Measurements from ENCODE around the gene CEP89. TPM values are rescaled to one million over a fixed set of nuclear protein-coding genes. Genes with fewer than 3 reads are reported as not detected.

CEP89 gene
- total and polyA plus RNA-seq, 2 of the 4 experiments (the other 2 are of a cell fraction): 7.2 to 17.4 TPM

DNA sequence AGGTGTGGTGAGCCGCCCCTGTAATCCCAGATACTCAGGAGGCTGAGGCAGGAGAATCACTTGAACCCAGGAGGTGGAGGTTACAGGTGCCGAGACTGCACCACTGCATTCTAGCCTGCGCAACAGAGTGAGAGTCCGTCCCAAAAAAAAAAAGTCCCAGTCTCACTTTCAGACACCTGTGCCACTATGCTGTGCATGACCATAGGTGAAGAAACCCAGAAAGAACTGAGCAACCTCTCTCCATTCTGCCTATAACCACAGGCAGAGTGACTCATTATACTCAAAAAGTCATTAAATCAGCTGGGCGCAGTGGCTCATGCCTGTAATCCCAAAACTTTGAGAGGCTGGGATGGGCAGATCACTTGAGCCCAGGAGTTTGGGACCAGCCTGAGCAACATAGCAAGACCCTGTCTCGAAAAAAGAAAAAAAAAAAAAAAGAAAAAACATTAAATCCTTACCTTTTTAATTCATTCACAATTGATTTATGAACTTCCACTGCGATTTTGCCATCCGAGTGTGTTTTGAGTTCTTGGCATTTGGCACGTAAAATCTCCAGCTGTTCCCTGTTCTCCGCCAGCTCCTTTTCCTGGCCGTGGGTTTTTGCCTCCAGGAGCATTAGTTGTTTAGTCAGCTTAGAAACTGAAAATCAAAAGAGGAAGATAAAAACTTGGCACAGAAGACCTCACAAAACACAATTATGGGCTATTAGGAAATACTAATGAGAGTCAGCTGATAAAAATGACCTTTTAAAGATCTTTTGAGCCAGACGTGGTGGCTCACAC is 56.7 kb downstream of the CEP89 start (continued):
- TF ChIP-seq POLR2A (IDR thresholded peaks at IDR 0.05; ENCODE audit: low read depth, low read length): no peak

GRCh38 chr19:32911467-32911866 is 60.3 kb downstream of the CEP89 start:
- H3K4me2 ChIP-seq (ENCODE audit: low read depth, low read length): no peak overlapping the region
- 0 out of 2 replicates have a peak, but pooled peaks cover 2% of the 10 kb centered on the region for H3K9me1 ChIP-seq (ENCODE audit: insufficient read depth, low read length)
- BruUV-seq (replicated peaks): no TSS peak
- no peak overlapping the region for H2BK120ac ChIP-seq (ENCODE audit: low read depth, low read length)
- no peak overlapping the region for H3K18ac ChIP-seq (ENCODE audit: low read depth, low read length)
- WGBS, 2 experiments (ENCODE audit: extremely low coverage in 2 of 2, insufficient read length in 1 of 2): no CpG with 5 or more reads among the region's 4 CpGs
- H3K36me3 ChIP-seq (ENCODE audit: control insufficient read depth, insufficient read depth, low read length): peaks cover 28% of the 10 kb centered on the region
- no peak overlapping the region for H3K9ac ChIP-seq (ENCODE audit: low read depth, low read length)
- in situ Hi-C loops (cut with MboI; ENCODE audit: low sequenced_read_pairs) (no loop called here), dilution Hi-C loops (cut with HindIII; ENCODE audit: low sequenced_read_pairs, unreplicated experiment) (no loop called here), intact Hi-C loops (cut with micrococcal nuclease) (no loop called here)
- ChIA-PET CTCF (no interaction called here), POLR2A (ENCODE audit: unreplicated experiment) (no interaction called here)
- H3K4me3 ChIP-seq (ENCODE audit: insufficient read depth, low read depth, low read length): no peak overlapping the region
- no peaks in the 10 kb centered on the region for H3K4me1 ChIP-seq (ENCODE audit: control insufficient read depth, insufficient read depth, low read length)
- no peaks in the 10 kb centered on the region for H3K9me3 ChIP-seq (ENCODE audit: control insufficient read depth, insufficient read depth, low read length)
- no peak overlapping the region for H2BK20ac ChIP-seq (ENCODE audit: low read depth, low read length)
- H4K8ac ChIP-seq (ENCODE audit: low read depth in 2 of 2, low read length in 2 of 2): no peak overlapping the region
- no peak overlapping the region for H2AK9ac ChIP-seq (replicated peaks; ENCODE audit: low read depth, low read length, poor library complexity)
- no peak overlapping the region for H4K5ac ChIP-seq (ENCODE audit: low read depth, low read length)
- H4K20me1 ChIP-seq (ENCODE audit: insufficient read depth, low read length): no peaks in the 10 kb centered on the region
- no peaks in the 10 kb centered on the region for H3K79me1 ChIP-seq (ENCODE audit: low read depth in 1 of 2, low read length in 2 of 2)
- H4K91ac ChIP-seq (ENCODE audit: insufficient read depth, low read depth, low read length): no peak overlapping the region
- no peak overlapping the region for H3K56ac ChIP-seq (ENCODE audit: extremely low read depth, insufficient read depth, low read length)
- H2AK5ac ChIP-seq (ENCODE audit: low read depth, low read length): no peak overlapping the region
- H3K4ac ChIP-seq (ENCODE audit: low read depth, low read length): no peak overlapping the region
- no peak overlapping the region for H3K14ac ChIP-seq (replicated peaks; ENCODE audit: low read depth, low read length)
- H3K27ac ChIP-seq (ENCODE audit: insufficient read depth, low read length): no peak overlapping the region
- no peaks in the 10 kb centered on the region for H3K27me3 ChIP-seq (ENCODE audit: control insufficient read depth, insufficient read depth, low read length)
- no peak overlapping the region for H3K23ac ChIP-seq (ENCODE audit: low read depth, low read length)
- DNase-seq: no peak
- no peak for ATAC-seq (ENCODE audit: low read depth)
- no peak overlapping the region for H2BK15ac ChIP-seq (ENCODE audit: low read depth, low read length)
- no peak overlapping the region for H2BK5ac ChIP-seq (ENCODE audit: low read depth, low read length, poor library complexity, severe bottlenecking)
- no peak overlapping the region for H2AFZ ChIP-seq (replicated peaks; ENCODE audit: low read length, poor library complexity)
- TF ChIP-seq RAD21 (IDR thresholded peaks at IDR 0.05; ENCODE audit: low read length): no peak
- no peak for TF ChIP-seq NFE2L2 (IDR thresholded peaks at IDR 0.05; ENCODE audit: low read depth, low read length)
- TF ChIP-seq MAZ (IDR thresholded peaks at IDR 0.05; ENCODE audit: borderline replicate concordance, low read depth, low read length): no peak
- TF ChIP-seq BHLHE40 (IDR thresholded peaks at IDR 0.05; ENCODE audit: low read depth, low read length): no peak
- TF ChIP-seq CEBPB (IDR thresholded peaks at IDR 0.05; ENCODE audit: low read depth, low read length): no peak
- TF ChIP-seq, protein P1, sequence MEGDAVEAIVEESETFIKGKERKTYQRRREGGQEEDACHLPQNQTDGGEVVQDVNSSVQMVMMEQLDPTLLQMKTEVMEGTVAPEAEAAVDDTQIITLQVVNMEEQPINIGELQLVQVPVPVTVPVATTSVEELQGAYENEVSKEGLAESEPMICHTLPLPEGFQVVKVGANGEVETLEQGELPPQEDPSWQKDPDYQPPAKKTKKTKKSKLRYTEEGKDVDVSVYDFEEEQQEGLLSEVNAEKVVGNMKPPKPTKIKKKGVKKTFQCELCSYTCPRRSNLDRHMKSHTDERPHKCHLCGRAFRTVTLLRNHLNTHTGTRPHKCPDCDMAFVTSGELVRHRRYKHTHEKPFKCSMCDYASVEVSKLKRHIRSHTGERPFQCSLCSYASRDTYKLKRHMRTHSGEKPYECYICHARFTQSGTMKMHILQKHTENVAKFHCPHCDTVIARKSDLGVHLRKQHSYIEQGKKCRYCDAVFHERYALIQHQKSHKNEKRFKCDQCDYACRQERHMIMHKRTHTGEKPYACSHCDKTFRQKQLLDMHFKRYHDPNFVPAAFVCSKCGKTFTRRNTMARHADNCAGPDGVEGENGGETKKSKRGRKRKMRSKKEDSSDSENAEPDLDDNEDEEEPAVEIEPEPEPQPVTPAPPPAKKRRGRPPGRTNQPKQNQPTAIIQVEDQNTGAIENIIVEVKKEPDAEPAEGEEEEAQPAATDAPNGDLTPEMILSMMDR (conservative IDR thresholded peaks at IDR 0.05; ENCODE audit: low read depth, low read length): no peak
- no peak for TF ChIP-seq RFX5 (IDR thresholded peaks at IDR 0.05; ENCODE audit: low read depth, low read length)
- TF ChIP-seq CHD1 (IDR thresholded peaks at IDR 0.05; ENCODE audit: low read depth, low read length): no peak
- TF ChIP-seq POLR2A (IDR thresholded peaks at IDR 0.05; ENCODE audit: low read depth, low read length): no peak
- no peak for TF ChIP-seq RCOR1 (IDR thresholded peaks at IDR 0.05; ENCODE audit: insufficient replicate concordance, low read length)
- no peak for TF ChIP-seq FOS (IDR thresholded peaks at IDR 0.05; ENCODE audit: low read depth, low read length)
- TF ChIP-seq, protein P2, sequence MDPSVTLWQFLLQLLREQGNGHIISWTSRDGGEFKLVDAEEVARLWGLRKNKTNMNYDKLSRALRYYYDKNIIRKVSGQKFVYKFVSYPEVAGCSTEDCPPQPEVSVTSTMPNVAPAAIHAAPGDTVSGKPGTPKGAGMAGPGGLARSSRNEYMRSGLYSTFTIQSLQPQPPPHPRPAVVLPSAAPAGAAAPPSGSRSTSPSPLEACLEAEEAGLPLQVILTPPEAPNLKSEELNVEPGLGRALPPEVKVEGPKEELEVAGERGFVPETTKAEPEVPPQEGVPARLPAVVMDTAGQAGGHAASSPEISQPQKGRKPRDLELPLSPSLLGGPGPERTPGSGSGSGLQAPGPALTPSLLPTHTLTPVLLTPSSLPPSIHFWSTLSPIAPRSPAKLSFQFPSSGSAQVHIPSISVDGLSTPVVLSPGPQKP (IDR thresholded peaks at IDR 0.05; ENCODE audit: borderline replicate concordance, low read depth, low read length): no peak
- no peak for TF ChIP-seq MXI1 (IDR thresholded peaks at IDR 0.05; ENCODE audit: borderline replicate concordance, low read depth, low read length)

Measured in IMR-90 (cell line).